ENCODE data around the gene PLA2G5. TPM values are rescaled to one million over a fixed set of nuclear protein-coding genes. Genes with fewer than 3 reads are reported as not detected.

The PLA2G5 gene
- total and polyA plus RNA-seq, 2 of the 4 experiments (the other 2 are of a cell fraction), result not detected

- Histone ChIP-seq H3K4me2 (ENCODE audit: low read depth, low read length) (no peak overlapping the region), H3K4ac (ENCODE audit: low read depth, low read length) (no peak overlapping the region), H2AK5ac (ENCODE audit: low read depth, low read length) (no peak overlapping the region), H3K9ac (ENCODE audit: low read depth, low read length) (no peak overlapping the region), H3K27ac (ENCODE audit: insufficient read depth, low read length) (no peak overlapping the region), H2AFZ (replicated peaks; ENCODE audit: low read length, poor library complexity) (no peak overlapping the region), H3K18ac (ENCODE audit: low read depth, low read length) (no peak overlapping the region), H2BK15ac (ENCODE audit: low read depth, low read length) (no peak overlapping the region), H3K9me3 (ENCODE audit: control insufficient read depth, insufficient read depth, low read length) (no peaks in the 10 kb centered on the region; the same call in 1 of the 2 replicates), H3K4me1 (ENCODE audit: control insufficient read depth, insufficient read depth, low read length) (no peaks in the 10 kb centered on the region), H2BK120ac (ENCODE audit: low read depth, low read length) (no peak overlapping the region), H3K36me3 (ENCODE audit: control insufficient read depth, insufficient read depth, low read length) (no peaks in the 10 kb centered on the region), H3K14ac (replicated peaks; ENCODE audit: low read depth, low read length) (no peak overlapping the region), H3K9me1 (ENCODE audit: insufficient read depth, low read length) (no peaks in the 10 kb centered on the region), H4K8ac (ENCODE audit: low read depth in 2 of 2, low read length in 2 of 2) (no peak overlapping the region), H2BK20ac (ENCODE audit: low read depth, low read length) (no peak overlapping the region), H3K79me1 (ENCODE audit: low read depth in 1 of 2, low read length in 2 of 2) (no peaks in the 10 kb centered on the region), H4K91ac (ENCODE audit: insufficient read depth, low read depth, low read length) (no peak overlapping the region), H3K56ac (ENCODE audit: extremely low read depth, insufficient read depth, low read length) (no peak overlapping the region), H2BK5ac (ENCODE audit: low read depth, low read length, poor library complexity, severe bottlenecking) (no peak overlapping the region), H3K23ac (ENCODE audit: low read depth, low read length) (no peak overlapping the region), H4K5ac (ENCODE audit: low read depth, low read length) (no peak overlapping the region), H4K20me1 (ENCODE audit: insufficient read depth, low read length) (no peaks in the 10 kb centered on the region), H3K4me3 (ENCODE audit: insufficient read depth, low read depth, low read length) (no peak overlapping the region), H2AK9ac (replicated peaks; ENCODE audit: low read depth, low read length, poor library complexity) (no peak overlapping the region), H3K27me3 (ENCODE audit: control insufficient read depth, insufficient read depth, low read length) (peaks cover 32% of the 10 kb centered on the region)
- TF ChIP-seq RCOR1 (IDR thresholded peaks at IDR 0.05; ENCODE audit: insufficient replicate concordance, low read length), result no peak
- TF ChIP-seq SMC3 (IDR thresholded peaks at IDR 0.05; ENCODE audit: low read depth, low read length), result no peak
- TF ChIP-seq RAD21 (IDR thresholded peaks at IDR 0.05; ENCODE audit: low read length), result no peak
- no peak for TF ChIP-seq MAFK (IDR thresholded peaks at IDR 0.05; ENCODE audit: low read depth, low read length)
- TF ChIP-seq POLR2A (IDR thresholded peaks at IDR 0.05; ENCODE audit: low read depth, low read length), result no peak
- TF ChIP-seq MAZ (IDR thresholded peaks at IDR 0.05; ENCODE audit: borderline replicate concordance, low read depth, low read length), result no peak
- no peak for TF ChIP-seq CEBPB (IDR thresholded peaks at IDR 0.05; ENCODE audit: low read depth, low read length)
- TF ChIP-seq USF2 (IDR thresholded peaks at IDR 0.05; ENCODE audit: low read depth, low read length), result no peak
- TF ChIP-seq ELK1 (IDR thresholded peaks at IDR 0.05; ENCODE audit: borderline replicate concordance, low read depth, low read length), result no peak
- no peak for TF ChIP-seq CTCF (conservative IDR thresholded peaks at IDR 0.05; ENCODE audit: low read depth, low read length)
- no peak for TF ChIP-seq NFE2L2 (IDR thresholded peaks at IDR 0.05; ENCODE audit: low read depth, low read length)
- no peak for TF ChIP-seq CHD1 (IDR thresholded peaks at IDR 0.05; ENCODE audit: low read depth, low read length)
- TF ChIP-seq FOS (IDR thresholded peaks at IDR 0.05; ENCODE audit: low read depth, low read length), result no peak
- no peak for TF ChIP-seq RFX5 (IDR thresholded peaks at IDR 0.05; ENCODE audit: low read depth, low read length)
- TF ChIP-seq MXI1 (IDR thresholded peaks at IDR 0.05; ENCODE audit: borderline replicate concordance, low read depth, low read length), result no peak
- no peak for TF ChIP-seq BHLHE40 (IDR thresholded peaks at IDR 0.05; ENCODE audit: low read depth, low read length)
- no TSS peak for BruUV-seq (replicated peaks)
- in situ Hi-C loops (cut with MboI; ENCODE audit: low sequenced_read_pairs), result no loop called here
- intact Hi-C loops (cut with micrococcal nuclease), result no loop called here
- ChIA-PET POLR2A (ENCODE audit: unreplicated experiment) (no interaction called here), CTCF (no interaction called here)
- dilution Hi-C loops (cut with HindIII; ENCODE audit: low sequenced_read_pairs, unreplicated experiment), result no loop called here
- WGBS, 2 experiments (ENCODE audit: extremely low coverage in 2 of 2, insufficient read length in 1 of 2), result 65% methylated on average over 2 of the region's 5 CpGs; no CpG with 5 or more reads in 1 of the 2 experiments
- DNase-seq (no peak), ATAC-seq (ENCODE audit: low read depth) (no peak)
Observed at GRCh38 chr1:20078711-20079110, 8.7 kb downstream of the PLA2G5 start.

All from IMR-90 (cell line).